Heart left ventricle (tissue), 16 donors: ENCODE measurements around the gene STEAP1B. TPM values are rescaled to one million over a fixed set of nuclear protein-coding genes. Genes with fewer than 3 reads are reported as not detected.

Source experiments
- ATAC-seq, 4 donors: fragments of 200-7000 bp; cut with Tn5 transposase; one replicate each; pipeline ENCODE4 v1.9.1; 2020 to 2022; ENCODE audit warnings: moderate library complexity in 4 of 4, mild to moderate bottlenecking in 3 of 4, moderate number of reproducible peaks in 1 of 4
- DNase-seq, 5 donors: peaks; one replicate each; pipeline ENCODE4 v3.0.0-alpha.2; 2020
- H3K27ac ChIP-seq, 12 donors: fragments of 200-600 bp; sonication (generic) in 4 of 12; one replicate each; pipeline versions ENCODE4 v1.5.0 to v1.8.0; 2016 to 2022; ENCODE audit warnings: mild to moderate bottlenecking in 2 of 12
- H3K27me3 ChIP-seq, 9 donors: fragments of 200-600 bp; sonication (generic) in 2 of 9; one replicate each; pipeline versions ENCODE4 v1.5.1 to v1.8.0; 2016 to 2022; ENCODE audit warnings: mild to moderate bottlenecking in 3 of 9
- H3K36me3 ChIP-seq, 9 donors: fragments of 200-600 bp; sonication (generic) in 2 of 9; one replicate each; pipeline versions ENCODE4 v1.5.0 to v1.8.0; 2018 to 2022; ENCODE audit warnings: mild to moderate bottlenecking in 2 of 9
- H3K4me1 ChIP-seq, 12 donors: fragments of 200-600 bp; sonication (generic) in 4 of 12; one replicate each; pipeline versions ENCODE4 v1.5.0 to v1.8.0; 2016 to 2022; ENCODE audit warnings: mild to moderate bottlenecking in 3 of 12
- H3K4me3 ChIP-seq, 12 donors: fragments of 200-600 bp; sonication (generic) in 4 of 12; one replicate each; pipeline versions ENCODE4 v1.5.0 to v1.8.0; 2017 to 2022; ENCODE audit warnings: mild to moderate bottlenecking in 9 of 12, moderate library complexity in 4 of 12
- H3K9me3 ChIP-seq, 12 donors: fragments of 200-600 bp; sonication (generic) in 4 of 12; one replicate each; pipeline versions ENCODE4 v1.5.0 to v1.8.0; 2016 to 2022; ENCODE audit warnings: mild to moderate bottlenecking in 1 of 12
- CTCF ChIP-seq, 12 donors: fragments of 200-600 bp; sonication (generic) in 4 of 12; IDR thresholded peaks; one replicate each; pipeline versions ENCODE4 v1.5.0 to v1.8.0; 2018 to 2022; ENCODE audit warnings: antibody characterized with exemption in 12 of 12, mild to moderate bottlenecking in 5 of 12
- POLR2A ChIP-seq, 2 donors: fragments of 450-650 bp; IDR thresholded peaks; one replicate each; pipeline ENCODE4 v1.6.1; 2017; ENCODE audit warnings: antibody characterized with exemption in 2 of 2, mild to moderate bottlenecking in 2 of 2, moderate library complexity in 2 of 2
- WGBS, 4 donors: extraction: QIAGEN DNeasy Blood & Tissue Kit in 2 of 4; methylation state at CpG; one replicate each; pipeline versions ENCODE4 v1.1.5 to v1.1.7; 2013 to 2018; 5-methylcytosine and 5-hydroxymethylcytosine counted together
- intact Hi-C, 10 donors: fragments of 100-400 bp; cut with DNase I; formaldehyde crosslinking; loops; one replicate each; pipeline versions ENCODE4 v1.11.1 to v1.14.2; 2022
- polyA plus RNA-seq, 2 donors: library from polyadenylated mRNA; stranded (reverse); fragments of 200-250 nt; gene quantifications; one replicate each; pipeline ENCODE4 v1.2.3, GENCODE V29; 2013
- total RNA-seq, 9 donors: library from RNA; depleted of rRNA in 2 of 9; stranded (reverse); fragments of >200 nt in 2 of 9; fragmentation: NEBNext Ultra II Directional in 3 of 9; extraction: Animal tissue kit (Norgen Biotek cat#: 25700) in 3 of 9; gene quantifications; one replicate each; pipeline versions ENCODE4 v1.1.0 to v1.2.4, GENCODE V29; 2016 to 2023
- donor health status: ischemic (EF 13 %, LVEDD 7.1; RV severe dilation, severe dysfunction).
- donor health status: healthy with polysubstance abuse.
- donor health status: DM: no; HTN: yes; CAD: no.
- donor health status: DM: no; HTN: no; CAD: no.
- donor health status: ischemic (EF 25% LVEDD 6.9; RV normal size, moderate dysfunction).
- donor health status: ischemic (EF 25% LVEDD 5.7; RV mildly dilated, moderate dysfunction).
- donor health status: healthy.
- donor health status: DM: yes; HTN: yes; CAD: no.
- donor health status: ischemic (EF 35%, LVEDD 5.7; RV mildly dilated, moderate dysfunction).
- donor health status: nonischemic (EF 11% LVEDD 7.7; RV severe dilation, severe dysfunction).
- donor health status: DM: yes; HTN: yes; CAD: no.
- donor health status: PGD.
- donor health status: ischemic (EF 29% LVEDD 5.4; RV normal size, mild dysfunction).
- donor health status: nonischemic (EF 23%, LVEDD 6.1; RV moderate dilation, normal function).

The STEAP1B gene
- total and polyA plus RNA-seq, 11 donors = 0.26 to 1.7 (median 0.51) TPM; not detected in 2

- intact Hi-C loops = loop anchor here in 1 of 10 donors (5.0 kb wide), 1 partner anchor 68 kb away; the partner anchor contains the start of gene RAPGEF5
- H3K27me3 ChIP-seq = no peaks in the 10 kb centered on the region
- TF ChIP-seq POLR2A (IDR thresholded peaks at IDR 0.05) = no peak
- no peak for TF ChIP-seq CTCF (IDR thresholded peaks at IDR 0.05)
- no peaks in the 10 kb centered on the region for H3K9me3 ChIP-seq
- DNase-seq (no peak), ATAC-seq (no peak)
- H3K4me3 ChIP-seq = no peak overlapping the region
- H3K36me3 ChIP-seq = no peaks in the 10 kb centered on the region
- H3K27ac ChIP-seq = no peak overlapping the region
- H3K4me1 ChIP-seq = no peaks in the 10 kb centered on the region
- WGBS, 4 donors = 94 to 100% (median 99%) methylated on average over 1 of the region's 1 CpG
These were observed 74.6 kb downstream of the STEAP1B start for GRCh38 chr7:22425361-22425760.

DNA sequence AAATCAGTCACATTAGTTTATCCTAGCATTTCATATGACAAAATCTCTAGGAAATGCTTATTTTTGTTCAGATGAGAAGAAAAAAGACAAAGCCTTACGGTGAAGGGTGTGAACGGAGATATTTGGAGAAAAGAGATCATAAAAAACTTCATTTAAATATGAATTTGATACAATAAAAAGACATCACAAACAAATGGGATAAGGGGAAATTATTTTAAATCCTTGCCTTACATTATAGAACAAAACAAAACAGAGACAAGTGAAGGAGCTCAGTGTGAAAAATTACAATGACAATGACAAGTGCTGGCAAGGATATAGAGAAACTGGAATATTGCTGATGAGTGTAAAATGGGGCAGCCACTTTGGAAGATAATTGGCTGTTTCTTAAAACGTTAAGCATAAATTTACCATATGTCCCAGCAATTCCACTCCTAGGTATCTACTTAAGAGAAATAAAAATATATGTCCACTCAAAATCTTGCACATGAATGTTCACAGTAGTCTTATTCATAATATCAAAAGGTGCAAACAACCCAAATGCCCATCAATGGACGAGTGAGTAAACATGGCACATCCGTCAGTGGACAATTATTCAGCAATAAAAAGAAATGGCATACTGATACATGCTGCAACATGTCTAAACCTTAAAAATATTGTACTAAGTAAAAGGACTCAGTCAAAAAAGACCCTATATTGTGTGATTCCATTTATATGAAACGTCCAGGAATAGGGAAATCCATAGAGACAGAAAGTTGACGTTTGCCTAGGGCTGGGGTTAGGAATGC is 77.0 kb downstream of the STEAP1B start:
- TF ChIP-seq POLR2A (IDR thresholded peaks at IDR 0.05) (no peak), CTCF (IDR thresholded peaks at IDR 0.05) (no peak)
- no peak for ATAC-seq

GRCh38 chr7:22420973-22421635 is 78.9 kb downstream of the STEAP1B start:
- Histone ChIP-seq H3K4me1 (no peaks in the 10 kb centered on the region), H3K27me3 (no peaks in the 10 kb centered on the region), H3K9me3 (no peaks in the 10 kb centered on the region), H3K27ac (no peak overlapping the region), H3K36me3 (no peaks in the 10 kb centered on the region), H3K4me3 (no peak overlapping the region)
- no peak for TF ChIP-seq POLR2A (IDR thresholded peaks at IDR 0.05)
- no peak for TF ChIP-seq CTCF (IDR thresholded peaks at IDR 0.05)
- DNase-seq = no peak
- WGBS, 4 donors = 71 to 78% (median 72%) methylated on average over 2 of the region's 2 CpGs
- intact Hi-C loops = no loop called here
- ATAC-seq = no peak

More for the DNA sequence above, 77.0 kb downstream of the STEAP1B start:
- intact Hi-C loops = no loop called here
- Histone ChIP-seq H3K27me3 (no peaks in the 10 kb centered on the region), H3K36me3 (no peaks in the 10 kb centered on the region), H3K4me1 (no peaks in the 10 kb centered on the region), H3K9me3 (no peaks in the 10 kb centered on the region), H3K27ac (no peak overlapping the region), H3K4me3 (no peak overlapping the region)
- no peak for DNase-seq
- WGBS, 4 donors = 76 to 88% (median 85%) methylated on average over 7 of the region's 7 CpGs

DNA sequence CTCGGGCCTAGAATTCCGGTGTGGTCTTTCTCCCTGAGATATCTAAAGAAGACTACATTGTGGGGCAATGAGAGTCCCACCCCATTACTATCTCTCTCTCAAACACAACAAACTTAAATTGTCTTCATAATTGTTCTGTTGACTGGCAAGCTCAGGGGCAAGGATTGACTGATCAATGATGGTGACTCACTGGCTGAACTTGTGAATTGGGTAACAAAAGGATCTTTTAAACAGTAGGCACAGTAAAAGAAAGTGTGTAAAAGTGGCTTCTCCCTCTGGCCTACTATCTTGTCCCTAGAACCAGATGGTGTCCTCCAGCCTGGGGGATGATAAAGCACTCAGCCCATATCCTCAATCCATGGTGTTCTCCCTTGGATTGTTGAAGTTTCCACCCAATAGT is 80.0 kb downstream of the STEAP1B start:
- H3K4me3 ChIP-seq = no peak overlapping the region
- DNase-seq (no peak), ATAC-seq (no peak)
- intact Hi-C loops = no loop called here
- no peaks in the 10 kb centered on the region for H3K27me3 ChIP-seq
- WGBS, 4 donors = 98 to 100% (median 100%) methylated on average over 2 of the region's 2 CpGs
- H3K36me3 ChIP-seq = no peaks in the 10 kb centered on the region
- H3K4me1 ChIP-seq = no peaks in the 10 kb centered on the region
- H3K27ac ChIP-seq = no peak overlapping the region
- TF ChIP-seq POLR2A (IDR thresholded peaks at IDR 0.05) (no peak), CTCF (IDR thresholded peaks at IDR 0.05) (no peak)
- H3K9me3 ChIP-seq = no peaks in the 10 kb centered on the region
